ENCODE measurements around the gene HCFC1R1.

The HCFC1R1 gene

DNA sequence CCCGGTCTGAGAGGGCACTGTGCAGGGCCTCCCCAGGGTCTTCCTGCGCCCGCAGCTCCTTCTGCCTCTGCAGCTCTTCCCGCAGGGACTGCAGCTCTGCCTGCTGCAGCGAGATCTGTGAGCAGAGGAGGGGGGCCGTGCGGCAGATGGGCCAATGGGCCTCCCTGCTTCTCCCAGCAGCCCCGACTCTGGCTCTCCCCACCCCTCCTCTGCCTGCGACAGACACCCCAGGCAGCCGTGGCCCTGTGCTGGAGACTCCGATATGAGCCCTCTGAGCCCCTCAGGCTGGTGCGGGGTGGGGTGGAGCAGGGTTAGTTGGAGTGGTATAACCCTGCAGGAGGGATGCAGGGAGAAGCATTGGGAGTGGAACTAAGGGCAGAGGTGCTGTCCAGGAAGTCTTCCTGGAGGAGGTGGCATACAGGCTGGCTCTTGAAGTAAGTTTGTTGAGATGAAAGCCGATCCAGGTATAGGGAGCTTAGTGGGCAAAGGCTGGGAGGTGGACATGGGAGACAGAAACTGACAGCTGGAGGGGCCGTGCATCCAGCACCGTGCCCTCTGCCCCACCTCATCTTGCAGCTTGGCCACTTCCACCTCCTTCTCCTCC lies 5.1 kb upstream of the HCFC1R1 start:
- no peak for DNase-seq (ENCODE audit: low read depth)
- no peak for TF ChIP-seq CTCF (conservative IDR thresholded peaks at IDR 0.05; ENCODE audit: low read depth, low read length)
- no peak overlapping the region for H3K4me3 ChIP-seq (ENCODE audit: low read depth, low read length)

GRCh38 chr16:3027983-3028715 lies 4.4 kb upstream of the HCFC1R1 start:
- H3K4me3 ChIP-seq (ENCODE audit: low read depth, low read length): no peak overlapping the region
- peak; percentile 81 for DNase-seq (ENCODE audit: low read depth)
- TF ChIP-seq CTCF (conservative IDR thresholded peaks at IDR 0.05; ENCODE audit: low read depth, low read length): peak; percentile 72

GRCh38 chr16:3027489-3027795 lies 3.7 kb upstream of the HCFC1R1 start:
- TF ChIP-seq CTCF (conservative IDR thresholded peaks at IDR 0.05; ENCODE audit: low read depth, low read length): no peak
- H3K4me3 ChIP-seq (ENCODE audit: low read depth, low read length): no peak overlapping the region
- no peak for DNase-seq (ENCODE audit: low read depth)

GRCh38 chr16:3026609-3027488 lies 3.1 kb upstream of the HCFC1R1 start:
- TF ChIP-seq CTCF (conservative IDR thresholded peaks at IDR 0.05; ENCODE audit: low read depth, low read length): no peak
- no peak overlapping the region for H3K4me3 ChIP-seq (ENCODE audit: low read depth, low read length)
- DNase-seq (ENCODE audit: low read depth): no peak

GRCh38 chr16:3026003-3026378 lies 2.2 kb upstream of the HCFC1R1 start:
- H3K4me3 ChIP-seq (ENCODE audit: low read depth, low read length): no peak overlapping the region
- DNase-seq (ENCODE audit: low read depth): no peak
- TF ChIP-seq CTCF (conservative IDR thresholded peaks at IDR 0.05; ENCODE audit: low read depth, low read length): no peak

GRCh38 chr16:3025032-3026002 lies 1.6 kb upstream of the HCFC1R1 start:
- TF ChIP-seq CTCF (conservative IDR thresholded peaks at IDR 0.05; ENCODE audit: low read depth, low read length): no peak
- no peak for DNase-seq (ENCODE audit: low read depth)
- no peak overlapping the region for H3K4me3 ChIP-seq (ENCODE audit: low read depth, low read length)

Measured in choroid plexus epithelial cell (primary cell).